WTC11 (cell line): ENCODE measurements around the gene TMEM127. TPM values are rescaled to one million over a fixed set of nuclear protein-coding genes. Genes with fewer than 3 reads are reported as not detected.
A peak's percentile ranks its signal among the peaks of the same experiment; 100 is the strongest.

Experiments used
- ATAC-seq: fragments of 200-7000 bp; cut with Tn5 transposase; 2 replicates; pipeline ENCODE4 v1.10.0; 2021; ENCODE audit warnings: mild to moderate bottlenecking, moderate library complexity
- CTCF ChIA-PET: fragments of 300-600 bp; sonication (Branson Sonifier 250); formaldehyde crosslinking; loops from one replicate; lab custom pipeline; 2021; ENCODE audit warnings: antibody characterized with exemption; lab: Charles Lee
- POLR2A ChIA-PET: fragments of 350-600 bp; sonication (Branson Sonifier 250); formaldehyde crosslinking; loops from one replicate; lab custom pipeline; 2021; ENCODE audit warnings: antibody characterized with exemption; lab: Charles Lee
- DNase-seq: peaks from one replicate; pipeline ENCODE4 v3.0.0; 2021; ENCODE audit warnings: low spot score
- H3K27ac Mint-ChIP-seq: 2 replicates; pipeline ENCODE4 v1.8.0; 2021; ENCODE audit warnings: mixed read lengths
- H3K27me3 Mint-ChIP-seq: 2 replicates; pipeline ENCODE4 v1.8.0; 2021; ENCODE audit warnings: low read depth, mild to moderate bottlenecking, moderate library complexity, mixed read lengths
- H3K36me3 Mint-ChIP-seq: 2 replicates; pipeline ENCODE4 v1.8.0; 2021; ENCODE audit warnings: mixed read lengths
- H3K4me1 Mint-ChIP-seq: 2 replicates; pipeline ENCODE4 v1.8.0; 2022; ENCODE audit warnings: mixed read lengths
- H3K4me3 Mint-ChIP-seq: 2 replicates; pipeline ENCODE4 v1.8.0; 2021; ENCODE audit warnings: mild to moderate bottlenecking, moderate library complexity, mixed read lengths
- H3K9me3 Mint-ChIP-seq: 2 replicates; pipeline ENCODE4 v1.8.0; 2021; ENCODE audit warnings: mixed read lengths
- CBFB ChIP-seq: sonication (generic); formaldehyde crosslinking; IDR thresholded peaks from 2 replicates; pipeline ENCODE4 v1.8.1; 2022; ENCODE audit warnings: mild to moderate bottlenecking, low read depth, missing genetic modification reagents
- CTCF ChIP-seq: fragments of 200-600 bp; IDR thresholded peaks from 2 replicates; pipeline ENCODE4 v1.8.0; 2022; ENCODE audit warnings: antibody characterized with exemption
- ELF4 ChIP-seq: sonication (generic); formaldehyde crosslinking; IDR thresholded peaks from 2 replicates; pipeline ENCODE4 v1.8.1; 2022; ENCODE audit warnings: low read depth, mild to moderate bottlenecking, moderate library complexity, missing genetic modification reagents
- FOXP1 ChIP-seq: sonication (generic); formaldehyde crosslinking; IDR thresholded peaks from 2 replicates; pipeline ENCODE4 v1.8.0; 2022; ENCODE audit warnings: missing genetic modification reagents, mild to moderate bottlenecking, moderate library complexity, borderline replicate concordance
- HMGA2 ChIP-seq: fragments of 250-450 bp; sonication (Bioruptor Pico); IDR thresholded peaks from 2 replicates; pipeline ENCODE4 v1.4.0; 2021; ENCODE audit warnings: mild to moderate bottlenecking, moderate library complexity
- JAZF1 ChIP-seq: fragments of 250-450 bp; sonication (Bioruptor Pico); IDR thresholded peaks from 2 replicates; pipeline ENCODE4 v1.9.0; 2021; ENCODE audit warnings: moderate library complexity, mild to moderate bottlenecking, inconsistent platforms
- KAT7 ChIP-seq: sonication (generic); formaldehyde crosslinking; IDR thresholded peaks from 2 replicates; pipeline ENCODE4 v1.8.1; 2023; ENCODE audit warnings: missing genetic modification reagents, mild to moderate bottlenecking, borderline replicate concordance
- MAX ChIP-seq: sonication (generic); formaldehyde crosslinking; IDR thresholded peaks from 2 replicates; pipeline ENCODE4 v1.8.0; 2022; ENCODE audit warnings: mild to moderate bottlenecking, missing genetic modification reagents
- MYBL2 ChIP-seq: sonication (generic); formaldehyde crosslinking; IDR thresholded peaks from 2 replicates; pipeline ENCODE4 v1.8.1; 2023; ENCODE audit warnings: mild to moderate bottlenecking, moderate library complexity, missing genetic modification reagents
- NR1H2 ChIP-seq: sonication (generic); formaldehyde crosslinking; IDR thresholded peaks from 2 replicates; pipeline ENCODE4 v1.9.0; 2021; ENCODE audit warnings: mild to moderate bottlenecking, moderate library complexity, missing genetic modification reagents
- NR3C1 ChIP-seq: sonication (generic); formaldehyde crosslinking; conservative IDR thresholded peaks from 2 replicates; pipeline ENCODE4 v1.8.1; 2023; ENCODE audit warnings: low read depth, mild to moderate bottlenecking, missing genetic modification reagents
- SMAD3 ChIP-seq: sonication (generic); formaldehyde crosslinking; IDR thresholded peaks from 2 replicates; pipeline ENCODE4 v1.8.0; 2022; ENCODE audit warnings: missing genetic modification reagents, mild to moderate bottlenecking, borderline replicate concordance
- ZBTB21 ChIP-seq: sonication (generic); formaldehyde crosslinking; IDR thresholded peaks from 2 replicates; pipeline ENCODE4 v1.8.1; 2023; ENCODE audit warnings: mild to moderate bottlenecking, missing genetic modification reagents, borderline replicate concordance
- ZNF121 ChIP-seq: sonication (generic); formaldehyde crosslinking; IDR thresholded peaks from 2 replicates; pipeline ENCODE4 v1.8.0; 2023; ENCODE audit warnings: missing genetic modification reagents
- ZNF263 ChIP-seq: sonication (generic); formaldehyde crosslinking; IDR thresholded peaks from 2 replicates; pipeline ENCODE4 v1.8.1; 2022; ENCODE audit warnings: low read depth, mild to moderate bottlenecking, moderate library complexity, missing genetic modification reagents
- ZNF281 ChIP-seq: sonication (generic); formaldehyde crosslinking; IDR thresholded peaks from 2 replicates; pipeline ENCODE4 v1.8.0; 2023; ENCODE audit warnings: mild to moderate bottlenecking, missing genetic modification reagents
- ZNF317 ChIP-seq: sonication (generic); formaldehyde crosslinking; IDR thresholded peaks from 2 replicates; pipeline ENCODE4 v1.8.1; 2023; ENCODE audit warnings: low read depth, mild to moderate bottlenecking, moderate library complexity, missing genetic modification reagents, borderline replicate concordance
- ZNF416 ChIP-seq: fragments of 250-450 bp; sonication (Bioruptor Pico); IDR thresholded peaks from 2 replicates; pipeline ENCODE4 v1.9.0; 2021; ENCODE audit warnings: mild to moderate bottlenecking, inconsistent platforms
- total RNA-seq: library from RNA; stranded (reverse); gene quantifications from 3 replicates; pipeline ENCODE4 v1.2.3, GENCODE V29; 2021
- TF ChIP-seq, protein P1 (sequence below): sonication (generic); formaldehyde crosslinking; IDR thresholded peaks from 2 replicates; pipeline ENCODE4 v1.8.1; 2023; ENCODE audit warnings: mild to moderate bottlenecking, missing genetic modification reagents
- TF ChIP-seq, protein P2 (sequence below): sonication (generic); formaldehyde crosslinking; IDR thresholded peaks from 2 replicates; pipeline ENCODE4 v1.8.1; 2022; ENCODE audit warnings: missing genetic modification reagents, borderline replicate concordance

Gene TMEM127
- total RNA-seq, 1 experiment from 2014 or later: 22.9 TPM

DNA sequence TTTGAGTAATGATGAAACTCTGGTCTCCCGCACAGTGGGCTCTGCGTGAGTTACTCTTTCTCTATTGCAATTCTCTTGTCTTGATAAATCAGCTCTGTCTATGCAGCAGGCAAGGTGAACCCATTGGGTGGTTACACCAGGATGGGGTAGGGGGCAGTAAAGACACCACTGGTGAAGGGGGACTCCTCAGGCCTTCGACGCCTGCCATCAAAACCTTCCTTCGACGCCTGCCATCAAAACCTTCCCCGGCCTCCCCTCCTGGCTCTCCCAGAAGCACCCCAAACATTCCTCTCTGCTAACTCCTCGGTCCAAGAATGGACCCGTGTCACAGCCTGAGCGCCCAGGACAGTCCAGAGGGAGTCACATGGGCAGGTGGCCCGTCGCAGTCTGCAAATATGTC lies 52.4 kb downstream of the TMEM127 start:
- CTCF ChIA-PET: interaction anchor here (0.5 to 2.3 kb wide), 15 partner anchors 12 to 324 kb away, joined by 3 to 9 read pairs (median 4); partner anchors contain the start of genes ADRA2B and ASTL

GRCh38 chr2:96212339-96212738 lies 53.5 kb downstream of the TMEM127 start:
- peaks cover 13% of the 10 kb centered on the region for H3K4me1 Mint-ChIP-seq
- no peak overlapping the region for H3K27ac Mint-ChIP-seq
- POLR2A ChIA-PET: no interaction called here
- ATAC-seq (no peak), DNase-seq (no peak)
- H3K4me3 Mint-ChIP-seq: no peak overlapping the region
- H3K36me3 Mint-ChIP-seq: peaks cover 3% of the 10 kb centered on the region
- CTCF ChIA-PET: interaction anchor here (0.9 to 2.3 kb wide), 3 partner anchors 29 to 74 kb away, joined by 3 to 7 read pairs (median 4); partner anchors contain the start of gene ASTL
- H3K27me3 Mint-ChIP-seq: no peaks in the 10 kb centered on the region
- H3K9me3 Mint-ChIP-seq: no peaks in the 10 kb centered on the region
- TF ChIP-seq MYBL2 (CRISPR knock-in tag): no peak
- no peak for TF ChIP-seq ZNF121
- no peak for TF ChIP-seq FOXP1
- TF ChIP-seq MAX (CRISPR knock-in tag): no peak
- TF ChIP-seq, protein P1, sequence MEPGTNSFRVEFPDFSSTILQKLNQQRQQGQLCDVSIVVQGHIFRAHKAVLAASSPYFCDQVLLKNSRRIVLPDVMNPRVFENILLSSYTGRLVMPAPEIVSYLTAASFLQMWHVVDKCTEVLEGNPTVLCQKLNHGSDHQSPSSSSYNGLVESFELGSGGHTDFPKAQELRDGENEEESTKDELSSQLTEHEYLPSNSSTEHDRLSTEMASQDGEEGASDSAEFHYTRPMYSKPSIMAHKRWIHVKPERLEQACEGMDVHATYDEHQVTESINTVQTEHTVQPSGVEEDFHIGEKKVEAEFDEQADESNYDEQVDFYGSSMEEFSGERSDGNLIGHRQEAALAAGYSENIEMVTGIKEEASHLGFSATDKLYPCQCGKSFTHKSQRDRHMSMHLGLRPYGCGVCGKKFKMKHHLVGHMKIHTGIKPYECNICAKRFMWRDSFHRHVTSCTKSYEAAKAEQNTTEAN (CRISPR knock-in tag): no peak
- TF ChIP-seq JAZF1 (CRISPR knock-in tag): no peak
- no peak for TF ChIP-seq ZNF281
- TF ChIP-seq ELF4: no peak
- no peak for TF ChIP-seq ZNF263 (CRISPR knock-in tag)
- TF ChIP-seq ZBTB21: no peak
- TF ChIP-seq NR3C1 (CRISPR knock-in tag): no peak
- TF ChIP-seq ZNF317 (CRISPR knock-in tag): no peak
- TF ChIP-seq, protein P2, sequence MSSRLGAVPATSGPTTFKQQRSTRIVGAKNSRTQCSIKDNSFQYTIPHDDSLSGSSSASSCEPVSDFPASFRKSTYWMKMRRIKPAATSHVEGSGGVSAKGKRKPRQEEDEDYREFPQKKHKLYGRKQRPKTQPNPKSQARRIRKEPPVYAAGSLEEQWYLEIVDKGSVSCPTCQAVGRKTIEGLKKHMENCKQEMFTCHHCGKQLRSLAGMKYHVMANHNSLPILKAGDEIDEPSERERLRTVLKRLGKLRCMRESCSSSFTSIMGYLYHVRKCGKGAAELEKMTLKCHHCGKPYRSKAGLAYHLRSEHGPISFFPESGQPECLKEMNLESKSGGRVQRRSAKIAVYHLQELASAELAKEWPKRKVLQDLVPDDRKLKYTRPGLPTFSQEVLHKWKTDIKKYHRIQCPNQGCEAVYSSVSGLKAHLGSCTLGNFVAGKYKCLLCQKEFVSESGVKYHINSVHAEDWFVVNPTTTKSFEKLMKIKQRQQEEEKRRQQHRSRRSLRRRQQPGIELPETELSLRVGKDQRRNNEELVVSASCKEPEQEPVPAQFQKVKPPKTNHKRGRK (CRISPR knock-in tag): no peak
- TF ChIP-seq NR1H2 (CRISPR knock-in tag): no peak
- no peak for TF ChIP-seq HMGA2 (CRISPR knock-in tag)
- TF ChIP-seq SMAD3 (CRISPR knock-in tag): no peak
- TF ChIP-seq CTCF: no peak
- no peak for TF ChIP-seq ZNF416 (CRISPR knock-in tag)

More for the DNA sequence above, 52.4 kb downstream of the TMEM127 start:
- POLR2A ChIA-PET: no interaction called here
- Mint-ChIP-seq H3K4me1 (peaks cover 7% of the 10 kb centered on the region), H3K27me3 (no peaks in the 10 kb centered on the region), H3K9me3 (no peaks in the 10 kb centered on the region), H3K4me3 (no peak overlapping the region), H3K36me3 (no peaks in the 10 kb centered on the region), H3K27ac (no peak overlapping the region)
- DNase-seq (peak; percentile 32), ATAC-seq (0 out of 2 replicates have a peak, but pooled peaks have one; percentile 3)
- no peak for TF ChIP-seq CBFB (CRISPR knock-in tag)
- no peak for TF ChIP-seq KAT7
- TF ChIP-seq MAX (CRISPR knock-in tag): peak; percentile 78; the same call in 1 of the 2 replicates
